Measurements from ENCODE around the gene CLRN1. TPM values are rescaled to one million over a fixed set of nuclear protein-coding genes. Genes with fewer than 3 reads are reported as not detected.

CLRN1 gene
- total RNA-seq, 1 donor from 2014 or later: not detected

- no peak for DNase-seq (ENCODE audit: low read depth in 2 of 2)
These were observed 51.3 kb downstream of the CLRN1 start for GRCh38 chr3:150921209-150921608.

- peak in 1 of 2 donors; percentile 20 for DNase-seq (ENCODE audit: low read depth in 2 of 2)
These were observed 52.3 kb downstream of the CLRN1 start for GRCh38 chr3:150920236-150920635.

GRCh38 chr3:150917951-150918350, 54.6 kb downstream of the CLRN1 start:
- no peak for DNase-seq (ENCODE audit: low read depth in 2 of 2)

GRCh38 chr3:150913133-150913922, 59.2 kb downstream of the CLRN1 start:
- no peak for DNase-seq (ENCODE audit: low read depth in 2 of 2)

- no peak for DNase-seq (ENCODE audit: low read depth in 2 of 2)
These were observed 60.0 kb downstream of the CLRN1 start for GRCh38 chr3:150912501-150912900.

GRCh38 chr3:150911771-150912170, 60.8 kb downstream of the CLRN1 start:
- no peak for DNase-seq (ENCODE audit: low read depth in 2 of 2)

GRCh38 chr3:150906461-150906860, 66.1 kb downstream of the CLRN1 start:
- no peak for DNase-seq (ENCODE audit: low read depth in 2 of 2)

GRCh38 chr3:150905746-150906145, 66.8 kb downstream of the CLRN1 start:
- DNase-seq (ENCODE audit: low read depth in 2 of 2): no peak

GRCh38 chr3:150905339-150905738, 67.2 kb downstream of the CLRN1 start, which contains the start of gene MINDY4B:
Gene MINDY4B (minus strand): TSS chr3:150905439. CDS start chr3:150905439, 0 bp downstream.
- no peak for DNase-seq (ENCODE audit: low read depth in 2 of 2)

GRCh38 chr3:150902988-150903387, 69.5 kb downstream of the CLRN1 start:
- no peak for DNase-seq (ENCODE audit: low read depth in 2 of 2)

GRCh38 chr3:150901793-150902192, 70.7 kb downstream of the CLRN1 start:
- no peak for DNase-seq (ENCODE audit: low read depth in 2 of 2)

- DNase-seq (ENCODE audit: low read depth in 2 of 2): no peak
These were observed 73.4 kb downstream of the CLRN1 start for GRCh38 chr3:150899141-150899540.

- no peak for DNase-seq (ENCODE audit: low read depth in 2 of 2)
These were observed 74.3 kb downstream of the CLRN1 start for GRCh38 chr3:150898046-150898754.

GRCh38 chr3:150897592-150897991, 74.9 kb downstream of the CLRN1 start:
- DNase-seq (ENCODE audit: low read depth in 2 of 2): no peak

GRCh38 chr3:150890831-150891230, 81.7 kb downstream of the CLRN1 start:
- DNase-seq (ENCODE audit: low read depth in 2 of 2): no peak

- DNase-seq (ENCODE audit: low read depth in 2 of 2): no peak
These were observed 82.2 kb downstream of the CLRN1 start for GRCh38 chr3:150890295-150890694.

GRCh38 chr3:150889106-150889505, 83.4 kb downstream of the CLRN1 start:
- DNase-seq (ENCODE audit: low read depth in 2 of 2): no peak

GRCh38 chr3:150887031-150887430, 85.5 kb downstream of the CLRN1 start:
- no peak for DNase-seq (ENCODE audit: low read depth in 2 of 2)

GRCh38 chr3:150885535-150885934, 87.0 kb downstream of the CLRN1 start:
- no peak for DNase-seq (ENCODE audit: low read depth in 2 of 2)

GRCh38 chr3:150878996-150879575, 93.4 kb downstream of the CLRN1 start:
- DNase-seq (ENCODE audit: low read depth in 2 of 2): no peak

- no peak for DNase-seq (ENCODE audit: low read depth in 2 of 2)
These were observed 94.2 kb downstream of the CLRN1 start for GRCh38 chr3:150878290-150878689.

GRCh38 chr3:150877303-150877702, 95.2 kb downstream of the CLRN1 start:
- DNase-seq (ENCODE audit: low read depth in 2 of 2): no peak
